ENCODE results near the gene KIF2C.
"Not testable (repeated sequence)": the region's sequence is repeated elsewhere in the genome, so short reads cannot be mapped to it uniquely, and the experiment has no call there.

KIF2C gene

DNA sequence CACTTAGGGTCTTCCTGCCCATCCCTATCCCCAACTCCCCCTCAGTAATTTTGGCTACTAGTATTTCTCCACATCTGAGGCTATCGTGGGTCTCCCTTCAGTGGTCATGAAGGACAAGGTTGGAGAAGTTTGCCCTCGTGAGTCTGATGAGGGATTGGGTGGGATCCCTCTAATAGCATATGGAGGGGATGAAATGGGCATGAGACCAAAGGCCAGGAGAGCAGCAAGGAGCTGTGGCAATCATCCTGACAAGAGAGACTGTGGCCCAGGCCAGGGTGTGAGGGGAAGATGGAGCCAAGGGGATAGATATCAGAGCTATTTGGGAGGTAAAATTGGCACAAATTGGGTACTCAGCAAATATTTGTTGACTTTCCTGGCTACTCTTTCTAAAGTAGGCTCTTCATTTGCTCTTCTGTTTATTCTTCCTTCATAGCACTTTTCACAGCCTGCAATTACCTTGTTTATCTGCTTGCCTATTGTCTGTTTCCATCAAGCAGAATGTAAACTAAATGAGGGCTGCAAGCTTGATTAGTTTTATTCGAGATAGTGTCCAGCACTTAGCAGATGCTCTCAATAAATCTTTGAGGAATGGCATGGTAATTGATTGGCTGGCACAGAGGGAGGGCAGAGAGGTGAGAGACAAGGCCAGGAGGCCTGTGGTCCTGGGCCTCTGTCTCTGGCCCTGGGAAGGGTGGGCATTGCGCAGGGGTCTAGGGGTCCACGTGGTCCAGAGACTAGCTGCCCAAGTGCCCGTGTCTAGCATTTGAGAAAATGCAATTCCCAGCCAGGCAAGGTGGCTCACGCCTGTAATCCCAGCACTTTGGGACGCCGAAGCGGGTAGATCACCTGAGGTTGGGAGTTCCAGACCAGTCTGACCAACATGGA is 59.1 kb downstream of the KIF2C start:
- DNase-seq = no peak

- peak; percentile 99 for DNase-seq
Measured at GRCh38 chr1:44799770-44800584, 60.3 kb downstream of the KIF2C start, which contains the start of gene PLK3. PLK3 (plus strand) TSS chr1:44800377; CDS start chr1:44800464, 87 bp downstream.

DNA sequence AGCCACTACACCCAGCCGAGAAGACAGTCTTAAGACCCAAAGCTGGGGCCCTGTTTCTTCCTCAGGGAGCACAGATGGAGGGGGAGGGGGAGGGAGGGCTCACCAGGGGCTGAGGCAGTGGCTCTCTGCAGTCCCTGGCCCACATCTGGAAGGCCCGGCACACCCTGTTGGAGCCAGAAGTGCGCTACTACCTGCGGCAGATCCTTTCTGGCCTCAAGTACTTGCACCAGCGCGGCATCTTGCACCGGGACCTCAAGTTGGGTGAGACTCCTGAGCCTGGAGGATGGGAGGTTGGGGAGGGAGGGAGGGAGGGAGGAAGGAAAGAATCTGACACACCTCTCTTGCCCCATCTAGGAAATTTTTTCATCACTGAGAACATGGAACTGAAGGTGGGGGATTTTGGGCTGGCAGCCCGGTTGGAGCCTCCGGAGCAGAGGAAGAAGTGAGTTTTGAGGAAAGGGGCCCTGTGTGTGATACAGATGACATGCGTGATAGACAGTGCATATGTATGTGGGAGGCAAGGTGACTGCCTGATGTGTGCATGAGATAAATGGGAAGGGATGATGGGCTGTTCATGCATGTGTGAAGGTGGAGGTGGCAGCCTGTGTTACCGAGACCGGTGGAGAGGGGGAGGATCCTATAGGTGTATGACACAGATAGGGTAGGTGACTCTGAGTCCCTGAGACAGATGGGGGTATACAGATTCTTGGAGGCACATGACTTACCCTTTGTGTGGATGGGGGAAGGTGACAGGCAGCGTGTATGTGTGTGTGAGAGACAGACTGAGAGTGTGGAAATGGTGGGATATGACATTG is 62.1 kb downstream of the KIF2C start:
- DNase-seq = peak; percentile 82

DNA sequence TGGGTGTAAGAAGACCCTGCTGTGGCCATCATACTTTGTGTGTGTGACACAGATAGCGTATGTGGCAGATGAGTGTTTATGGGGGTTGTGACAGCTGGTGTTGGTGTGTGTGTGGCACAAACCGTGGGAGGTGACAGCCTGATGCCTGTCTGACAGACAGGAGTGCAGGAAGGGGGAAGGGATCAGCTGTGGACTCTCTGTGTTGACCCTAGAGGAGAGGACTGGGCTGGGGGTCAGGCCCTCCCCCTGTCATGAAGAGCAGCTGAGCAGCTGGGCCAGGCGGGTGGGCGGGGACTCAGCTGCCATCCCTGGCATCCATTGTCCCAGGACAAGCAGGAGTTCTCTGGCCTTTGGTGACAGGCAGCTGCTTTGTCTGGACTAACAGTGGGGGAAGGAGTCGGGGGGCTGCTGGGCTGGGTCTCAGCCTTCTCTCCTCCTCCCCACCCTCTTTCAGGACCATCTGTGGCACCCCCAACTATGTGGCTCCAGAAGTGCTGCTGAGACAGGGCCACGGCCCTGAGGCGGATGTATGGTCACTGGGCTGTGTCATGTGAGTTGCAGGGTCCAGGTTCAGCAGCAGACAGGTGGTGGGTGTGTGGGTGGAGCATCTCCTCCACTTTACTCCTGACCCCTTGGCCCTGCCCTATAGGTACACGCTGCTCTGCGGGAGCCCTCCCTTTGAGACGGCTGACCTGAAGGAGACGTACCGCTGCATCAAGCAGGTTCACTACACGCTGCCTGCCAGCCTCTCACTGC is 62.8 kb downstream of the KIF2C start:
- DNase-seq = no peak

- DNase-seq = no peak
Measured at GRCh38 chr1:44803062-44803311, 63.4 kb downstream of the KIF2C start.

DNA sequence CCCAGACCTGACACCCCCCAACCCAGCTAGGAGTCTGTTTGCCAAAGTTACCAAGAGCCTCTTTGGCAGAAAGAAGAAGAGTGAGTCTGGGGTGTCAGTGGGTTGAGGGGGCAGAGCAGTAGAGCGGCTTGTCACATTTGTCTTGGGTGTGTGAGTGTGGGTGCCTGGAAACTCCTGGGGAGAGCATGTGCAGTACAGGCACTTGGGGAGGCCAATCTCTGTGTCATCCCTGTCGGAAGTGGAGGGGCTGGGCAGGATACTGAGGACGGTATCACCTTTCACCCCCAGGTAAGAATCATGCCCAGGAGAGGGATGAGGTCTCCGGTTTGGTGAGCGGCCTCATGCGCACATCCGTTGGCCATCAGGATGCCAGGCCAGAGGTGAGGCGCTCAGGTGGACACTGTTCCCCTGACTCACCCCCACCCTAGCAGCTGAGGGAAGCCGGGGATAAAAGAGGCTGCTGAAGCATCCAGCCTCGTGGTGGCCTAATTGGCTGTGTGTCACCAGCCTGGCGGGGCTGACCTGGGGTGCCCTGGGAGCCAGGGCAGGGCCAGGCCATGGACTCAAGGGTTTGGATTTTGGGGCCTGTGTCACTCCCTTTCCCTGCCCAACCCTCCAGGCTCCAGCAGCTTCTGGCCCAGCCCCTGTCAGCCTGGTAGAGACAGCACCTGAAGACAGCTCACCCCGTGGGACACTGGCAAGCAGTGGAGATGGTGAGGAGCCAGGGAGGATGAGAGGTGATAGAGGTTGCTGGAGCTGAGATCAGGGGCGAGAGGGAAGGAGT is 63.9 kb downstream of the KIF2C start:
- no peak for DNase-seq

DNA sequence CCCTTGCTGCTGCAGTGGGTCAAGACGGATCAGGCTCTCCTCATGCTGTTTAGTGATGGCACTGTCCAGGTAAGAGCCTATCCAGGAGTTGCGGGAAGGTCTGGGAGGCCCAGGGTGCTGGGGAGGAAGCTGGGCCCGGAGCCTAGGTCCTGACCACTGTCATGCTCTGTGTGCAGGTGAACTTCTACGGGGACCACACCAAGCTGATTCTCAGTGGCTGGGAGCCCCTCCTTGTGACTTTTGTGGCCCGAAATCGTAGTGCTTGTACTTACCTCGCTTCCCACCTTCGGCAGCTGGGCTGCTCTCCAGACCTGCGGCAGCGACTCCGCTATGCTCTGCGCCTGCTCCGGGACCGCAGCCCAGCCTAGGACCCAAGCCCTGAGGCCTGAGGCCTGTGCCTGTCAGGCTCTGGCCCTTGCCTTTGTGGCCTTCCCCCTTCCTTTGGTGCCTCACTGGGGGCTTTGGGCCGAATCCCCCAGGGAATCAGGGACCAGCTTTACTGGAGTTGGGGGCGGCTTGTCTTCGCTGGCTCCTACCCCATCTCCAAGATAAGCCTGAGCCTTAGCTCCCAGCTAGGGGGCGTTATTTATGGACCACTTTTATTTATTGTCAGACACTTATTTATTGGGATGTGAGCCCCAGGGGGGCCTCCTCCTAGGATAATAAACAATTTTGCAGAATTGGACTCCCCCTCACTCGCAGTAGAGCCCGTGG is 65.8 kb downstream of the KIF2C start:
- DNase-seq = no peak

- no peak for DNase-seq
Measured at GRCh38 chr1:44806025-44806703, 66.5 kb downstream of the KIF2C start.

- no peak for DNase-seq
Measured at GRCh38 chr1:44806704-44807363, 67.2 kb downstream of the KIF2C start, which contains the start of gene DYNLT4. DYNLT4 (minus strand) TSS chr1:44807351; CDS start chr1:44806668, 683 bp downstream.

DNA sequence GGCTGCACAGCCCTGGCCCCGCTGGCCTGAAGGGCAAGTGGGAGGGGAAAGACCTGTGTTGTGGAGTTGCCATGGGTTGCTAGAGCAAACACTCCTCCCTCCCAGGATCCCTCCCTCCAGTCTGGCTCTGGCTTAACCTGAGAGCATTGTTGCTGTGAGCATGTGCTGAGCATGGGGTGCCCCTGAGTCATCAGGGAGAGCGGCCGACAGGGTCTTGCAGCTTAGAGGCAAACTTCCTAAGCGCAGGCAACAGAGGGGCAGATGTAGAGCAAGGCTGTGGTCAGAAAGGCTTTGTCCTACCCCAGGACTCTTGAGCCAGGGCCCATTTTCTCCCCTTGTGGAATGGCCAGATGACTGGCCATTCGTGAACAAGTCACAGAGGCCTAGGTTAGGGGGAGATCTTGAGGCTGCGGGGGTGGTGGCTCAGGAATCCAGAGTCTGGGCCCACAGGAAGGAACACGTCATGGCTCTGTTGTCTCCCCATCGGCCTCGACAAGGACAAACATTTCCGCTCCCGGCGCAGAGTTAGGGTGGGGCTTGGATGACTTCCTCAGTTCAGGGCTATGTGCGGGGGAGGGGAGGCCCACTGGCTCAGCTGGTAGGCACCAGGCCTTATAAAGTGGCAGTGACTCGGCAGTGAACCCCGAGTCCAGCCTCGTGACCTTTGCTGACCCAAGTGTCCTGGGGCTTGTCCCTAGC is 67.9 kb downstream of the KIF2C start:
- DNase-seq = peak; percentile 99

DNA sequence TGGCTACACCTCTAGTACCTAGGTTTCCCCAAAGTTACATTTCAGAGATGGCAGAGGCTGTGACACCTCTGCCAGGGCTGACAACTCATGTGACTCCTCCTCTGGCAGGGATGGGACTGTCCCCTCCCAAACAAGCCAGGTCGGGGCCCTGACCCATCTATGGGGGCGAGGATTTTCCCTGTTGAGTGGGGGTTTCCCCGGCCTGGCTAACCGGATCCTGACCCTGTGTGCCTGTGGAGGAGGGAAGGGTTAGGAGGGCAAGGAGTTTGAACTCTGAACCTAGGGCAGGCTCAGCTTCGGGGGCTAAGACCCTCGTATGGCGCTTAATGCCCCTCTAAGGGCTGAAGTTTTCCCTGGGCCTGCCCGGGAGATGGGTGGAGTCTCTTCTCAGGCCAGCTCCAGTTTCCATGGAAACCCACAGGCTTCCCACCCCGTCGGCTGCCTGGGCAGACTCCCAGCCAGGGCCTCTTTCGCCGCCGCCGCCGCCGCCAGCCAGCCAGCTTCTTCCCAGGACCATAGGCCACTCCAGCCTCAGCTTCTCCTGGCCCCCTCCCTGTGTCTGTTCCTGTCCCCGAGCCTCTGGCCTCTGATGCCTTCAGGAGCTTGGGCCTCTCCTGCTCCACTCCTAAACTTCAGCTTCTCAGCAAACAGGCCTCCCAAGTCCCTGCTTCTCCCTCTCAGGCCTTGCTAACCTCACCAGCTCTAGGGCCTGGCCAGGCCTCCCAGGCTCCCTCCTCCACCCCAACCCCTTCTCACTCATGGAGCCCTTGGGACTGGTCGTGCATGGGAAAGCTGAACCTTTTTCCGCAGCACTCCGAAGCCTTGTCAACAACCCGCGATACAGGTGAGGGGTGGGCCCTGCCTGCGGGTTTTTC is 68.7 kb downstream of the KIF2C start, which contains the start of gene BTBD19:
TSS of gene BTBD19 (plus strand) at position 461 of the 875 bp plus-strand sequence. CDS start at position 759, 298 bp downstream.
- DNase-seq = peak; percentile 96

DNA sequence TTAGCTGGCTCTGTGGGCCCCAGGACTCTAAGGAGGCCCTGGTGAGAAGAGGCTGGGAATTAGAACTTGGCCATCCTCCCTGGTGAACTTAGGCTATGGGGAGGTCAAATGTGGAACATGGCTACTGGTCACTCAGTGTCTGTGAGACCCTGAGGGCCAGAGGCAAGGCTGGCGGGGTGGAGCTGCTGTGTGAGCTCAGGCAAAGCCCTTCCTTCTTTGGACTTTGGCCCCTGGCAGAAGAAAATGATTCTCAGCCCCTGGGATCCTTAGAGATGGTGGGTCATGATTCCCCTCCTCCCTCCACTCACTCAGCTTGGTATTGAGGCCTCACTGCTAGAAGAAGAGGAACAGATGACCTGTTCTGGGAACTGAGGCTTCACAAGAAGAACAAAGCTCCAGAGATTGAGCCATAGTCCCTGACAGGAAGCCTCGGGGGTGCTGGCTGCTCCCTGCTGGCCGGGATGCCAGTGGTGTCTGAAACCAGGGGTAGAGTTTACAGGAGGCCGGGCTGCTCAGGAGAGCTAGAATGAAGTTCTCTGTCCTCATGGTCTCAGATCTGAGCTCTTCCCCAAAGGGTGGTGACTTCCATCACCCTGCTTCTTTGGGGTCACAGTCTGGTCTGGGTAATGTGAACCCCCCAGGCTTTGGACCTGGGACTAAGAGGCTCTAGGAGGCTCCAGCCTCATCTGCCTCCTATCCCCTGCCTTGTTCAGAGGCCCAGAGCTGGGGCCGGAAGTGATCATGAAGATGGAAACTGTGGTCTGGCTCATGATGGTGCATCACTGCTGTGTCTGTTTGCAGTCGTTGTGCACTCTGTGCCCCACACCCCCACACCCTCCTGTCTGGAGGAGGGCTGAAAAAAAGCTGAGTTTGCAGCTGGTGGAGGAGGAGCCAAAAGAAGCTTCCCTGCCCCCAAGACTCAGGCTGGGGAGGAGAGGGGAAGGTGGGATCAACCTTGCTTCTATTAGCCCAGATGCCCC is 69.6 kb downstream of the KIF2C start:
- peak; percentile 93 for DNase-seq

DNA sequence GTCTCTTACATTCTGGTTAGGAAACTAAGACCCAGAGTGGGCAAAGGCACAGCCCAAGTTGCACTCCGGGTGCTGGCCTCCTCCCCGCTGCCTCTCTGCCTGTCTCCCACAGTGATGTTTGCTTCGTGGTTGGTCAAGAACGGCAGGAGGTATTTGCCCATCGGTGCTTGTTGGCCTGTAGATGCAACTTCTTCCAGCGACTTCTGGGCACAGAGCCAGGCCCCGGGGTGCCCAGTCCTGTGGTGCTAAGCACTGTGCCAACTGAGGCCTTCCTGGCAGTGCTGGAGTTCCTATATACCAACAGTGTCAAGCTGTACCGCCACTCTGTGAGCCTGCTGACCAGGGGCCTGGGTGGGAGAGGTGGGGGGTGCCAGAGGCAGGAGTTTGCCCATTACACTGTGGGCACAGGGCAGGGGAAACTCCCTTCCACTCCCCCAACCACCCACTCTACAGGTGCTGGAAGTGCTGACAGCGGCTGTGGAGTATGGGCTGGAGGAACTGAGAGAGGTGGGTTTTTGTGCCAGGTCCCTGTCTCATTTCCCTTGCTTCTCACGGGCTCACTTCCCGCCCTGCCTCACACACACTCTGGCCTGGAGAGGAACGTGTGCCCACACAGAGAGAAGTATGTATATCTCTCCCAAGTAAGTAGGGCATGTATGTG is 70.6 kb downstream of the KIF2C start:
- peak; percentile 56 for DNase-seq

GRCh38 chr1:44810762-44811105 is 71.1 kb downstream of the KIF2C start:
- not testable (repeated sequence) for DNase-seq

GRCh38 chr1:44811234-44811633 is 71.6 kb downstream of the KIF2C start:
- DNase-seq = no peak
